ENCODE data around the gene LIPC.

- no peak for TF ChIP-seq CTCF (IDR thresholded peaks at IDR 0.05)
- TF ChIP-seq ZFX (IDR thresholded peaks at IDR 0.05; ENCODE audit: borderline replicate concordance): no peak
Measured at GRCh38 chr15:58446521-58446920, 14.7 kb downstream of the LIPC start.
